ENCODE measurements around the gene C16orf90. TPM values are rescaled to one million over a fixed set of nuclear protein-coding genes. Genes with fewer than 3 reads are reported as not detected.
A peak's percentile ranks its signal among the peaks of the same experiment; 100 is the strongest.

C16orf90 gene
- total RNA-seq, 2 experiments from 2014 or later, result not detected

GRCh38 chr16:3492356-3492755 lies 2.9 kb downstream of the C16orf90 start:
- Histone ChIP-seq H3K27ac (ENCODE audit: low read depth in 1 of 2, low read length in 2 of 2) (no peak overlapping the region), H3K4me3 (ENCODE audit: low read length) (no peak overlapping the region), H3K4me1 (ENCODE audit: insufficient read depth, low read length) (no peaks in the 10 kb centered on the region), H3K27me3 (ENCODE audit: control insufficient read depth in 1 of 2, insufficient read depth in 2 of 2, low read length in 2 of 2) (no peaks in the 10 kb centered on the region), H3K9me3 (ENCODE audit: control insufficient read depth in 1 of 2, insufficient read depth in 1 of 2, low read length in 2 of 2) (peaks cover 0 to 5% of the 10 kb centered on the region in 2 experiments), H3K36me3 (ENCODE audit: insufficient read depth, low read length) (no peaks in the 10 kb centered on the region)
- no peak for TF ChIP-seq CTCF (IDR thresholded peaks at IDR 0.05)
- CTCF ChIA-PET, result no interaction called here
- no peaks in the 10 kb centered on the region for H3K9me3 Mint-ChIP-seq
- H3K36me3 Mint-ChIP-seq (ENCODE audit: low read depth), result no peaks in the 10 kb centered on the region
- H3K27ac Mint-ChIP-seq, result no peak overlapping the region
- POLR2A ChIA-PET, result no interaction called here
- H3K27me3 Mint-ChIP-seq, result no peaks in the 10 kb centered on the region
- peaks cover 4% of the 10 kb centered on the region for H3K4me1 Mint-ChIP-seq (ENCODE audit: low read depth)
- intact Hi-C loops (cut with DNase I, micrococcal nuclease), result no loop called here
- ATAC-seq (ENCODE audit: poor library complexity), result no peak
- no peak overlapping the region for H3K4me3 Mint-ChIP-seq
- no peak for DNase-seq

GRCh38 chr16:3490911-3491629 lies 4.2 kb downstream of the C16orf90 start:
- ChIA-PET POLR2A (no interaction called here), CTCF (no interaction called here)
- TF ChIP-seq CTCF (IDR thresholded peaks at IDR 0.05), result no peak
- Histone ChIP-seq H3K27me3 (ENCODE audit: control insufficient read depth in 1 of 2, insufficient read depth in 2 of 2, low read length in 2 of 2) (no peaks in the 10 kb centered on the region), H3K9me3 (ENCODE audit: control insufficient read depth in 1 of 2, insufficient read depth in 1 of 2, low read length in 2 of 2) (no peaks in the 10 kb centered on the region), H3K4me1 (ENCODE audit: insufficient read depth, low read length) (no peaks in the 10 kb centered on the region), H3K4me3 (ENCODE audit: low read length) (no peak overlapping the region), H3K27ac (ENCODE audit: low read depth in 1 of 2, low read length in 2 of 2) (no peak overlapping the region), H3K36me3 (ENCODE audit: insufficient read depth, low read length) (peaks cover 4% of the 10 kb centered on the region)
- Mint-ChIP-seq H3K4me1 (ENCODE audit: low read depth) (peaks cover 4% of the 10 kb centered on the region), H3K4me3 (no peak overlapping the region), H3K27ac (no peak overlapping the region), H3K27me3 (no peaks in the 10 kb centered on the region), H3K9me3 (no peaks in the 10 kb centered on the region), H3K36me3 (ENCODE audit: low read depth) (peaks cover under 1% of the 10 kb centered on the region)
- ATAC-seq (ENCODE audit: poor library complexity) (no peak), DNase-seq (peak in 1 of 14 experiments; percentile 21)
- intact Hi-C loops (cut with DNase I, micrococcal nuclease), result no loop called here

- ATAC-seq (ENCODE audit: poor library complexity) (no peak), DNase-seq (no peak)
- TF ChIP-seq CTCF (IDR thresholded peaks at IDR 0.05), result no peak
- Histone ChIP-seq H3K27ac (ENCODE audit: low read depth in 1 of 2, low read length in 2 of 2) (no peak overlapping the region), H3K27me3 (ENCODE audit: control insufficient read depth in 1 of 2, insufficient read depth in 2 of 2, low read length in 2 of 2) (no peaks in the 10 kb centered on the region), H3K36me3 (ENCODE audit: insufficient read depth, low read length) (peaks cover 26% of the 10 kb centered on the region), H3K9me3 (ENCODE audit: control insufficient read depth in 1 of 2, insufficient read depth in 1 of 2, low read length in 2 of 2) (no peaks in the 10 kb centered on the region), H3K4me1 (ENCODE audit: insufficient read depth, low read length) (no peaks in the 10 kb centered on the region), H3K4me3 (ENCODE audit: low read length) (no peak overlapping the region)
- Mint-ChIP-seq H3K9me3 (no peaks in the 10 kb centered on the region), H3K36me3 (ENCODE audit: low read depth) (peaks cover 22% of the 10 kb centered on the region), H3K27me3 (no peaks in the 10 kb centered on the region), H3K4me1 (ENCODE audit: low read depth) (peaks cover 4% of the 10 kb centered on the region), H3K4me3 (no peak overlapping the region), H3K27ac (no peak overlapping the region)
- intact Hi-C loops (cut with DNase I, micrococcal nuclease), result no loop called here
- POLR2A ChIA-PET, result no interaction called here
- CTCF ChIA-PET, result no interaction called here
These were observed 6.5 kb downstream of the C16orf90 start for GRCh38 chr16:3488801-3489200.

Measured in CD4-positive, alpha-beta T cell (primary cell).